Measurements from ENCODE around the gene SLC49A4.

The SLC49A4 gene

DNA sequence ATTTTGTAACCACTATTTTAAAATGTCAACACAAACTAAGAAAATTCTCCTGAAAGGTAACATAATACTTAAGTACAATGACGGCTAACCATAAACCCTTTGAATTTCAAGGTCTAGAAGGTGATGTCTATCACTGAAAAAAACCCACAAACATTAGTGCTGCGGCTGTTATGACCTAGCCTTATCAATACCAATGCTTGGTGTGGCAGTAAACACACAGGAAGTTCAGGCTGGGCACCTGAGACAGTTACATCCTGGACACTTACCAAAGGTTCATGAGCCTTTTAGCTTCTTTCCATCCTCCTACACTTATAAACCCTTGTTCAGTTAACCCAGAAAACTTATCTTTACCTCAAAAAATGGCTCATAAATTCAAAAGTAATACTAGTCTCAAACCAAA lies 7.0 kb upstream of the SLC49A4 start:
- DNase-seq, result no peak

DNA sequence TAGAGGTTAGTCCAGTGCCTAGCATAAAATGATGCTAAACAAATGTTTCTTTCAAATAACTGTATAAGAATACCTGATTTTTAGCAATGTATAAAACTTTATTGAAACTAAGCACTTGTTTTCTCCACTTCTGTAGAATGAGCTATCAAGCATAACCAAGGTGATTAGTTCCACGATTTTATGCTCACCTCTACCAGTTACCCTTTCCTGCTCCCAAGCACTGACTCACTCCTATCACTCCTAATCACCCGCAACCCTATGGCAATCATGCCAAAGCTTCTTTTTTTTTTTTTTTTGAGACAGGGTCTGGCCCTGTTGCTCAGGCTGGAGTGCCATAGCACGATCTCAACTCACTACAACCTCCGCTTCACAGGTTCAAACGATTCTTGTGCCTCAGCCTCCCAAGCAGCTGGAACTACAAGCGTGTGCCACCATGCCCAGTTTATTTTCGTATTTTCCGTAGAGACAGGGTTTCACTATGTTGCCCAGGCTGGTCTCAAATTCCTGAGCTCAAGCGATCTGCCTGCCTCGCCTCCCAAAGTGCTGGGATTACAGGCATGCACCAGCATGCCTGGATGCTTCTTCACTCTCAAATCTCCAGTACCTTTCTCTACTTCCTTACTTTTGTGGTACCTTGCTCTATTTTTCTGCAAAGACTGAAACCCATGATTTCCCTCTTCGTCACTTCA lies 5.1 kb upstream of the SLC49A4 start:
- DNase-seq, result no peak

DNA sequence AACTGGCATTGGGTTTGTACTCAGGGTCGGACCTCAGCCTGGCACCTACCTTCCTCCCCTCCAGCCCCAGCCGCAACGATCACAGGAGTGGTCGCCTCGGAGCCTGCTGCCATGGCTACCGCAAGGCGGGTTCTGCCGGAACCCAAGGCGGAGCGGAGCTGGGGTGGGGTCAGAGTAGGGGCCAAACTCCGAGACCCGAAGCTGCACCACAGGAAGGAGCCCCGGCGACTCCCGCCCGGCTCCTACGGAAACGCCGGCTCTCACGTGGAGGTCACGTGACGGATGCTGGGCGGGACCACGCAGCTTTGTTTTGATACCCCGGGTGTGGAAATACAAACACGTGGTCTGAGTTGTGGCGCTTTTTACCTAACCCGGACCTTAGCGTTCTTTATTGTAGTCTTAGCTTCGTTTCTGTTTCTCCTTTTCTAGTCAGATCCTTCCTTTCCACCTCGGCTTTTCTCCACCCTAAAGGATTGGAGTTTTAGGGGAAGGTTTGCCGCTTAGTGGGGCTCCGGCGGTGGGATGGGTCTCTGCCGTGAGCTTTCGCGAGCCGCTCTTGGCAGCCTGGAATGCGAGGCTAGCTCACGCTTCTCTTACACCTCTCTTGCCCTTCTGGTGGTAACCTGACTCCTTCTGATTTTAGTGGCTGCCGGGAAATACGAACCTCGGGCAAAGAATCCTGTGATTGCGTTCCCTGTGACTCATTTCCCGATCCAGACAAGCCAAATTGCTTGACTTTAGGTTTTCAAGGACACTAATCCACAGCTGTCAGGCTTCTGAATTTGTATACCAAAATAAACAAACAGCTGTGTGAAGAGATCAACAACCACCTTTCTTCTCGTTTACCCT lies 1.1 kb upstream of the SLC49A4 start, which contains the start of gene HSPBAP1:
Gene HSPBAP1, minus strand, starts transcription at position 264 of the 849 bp plus-strand sequence. Its CDS starts 151 bp downstream, at position 113.
- DNase-seq, result peak; percentile 81

DNA sequence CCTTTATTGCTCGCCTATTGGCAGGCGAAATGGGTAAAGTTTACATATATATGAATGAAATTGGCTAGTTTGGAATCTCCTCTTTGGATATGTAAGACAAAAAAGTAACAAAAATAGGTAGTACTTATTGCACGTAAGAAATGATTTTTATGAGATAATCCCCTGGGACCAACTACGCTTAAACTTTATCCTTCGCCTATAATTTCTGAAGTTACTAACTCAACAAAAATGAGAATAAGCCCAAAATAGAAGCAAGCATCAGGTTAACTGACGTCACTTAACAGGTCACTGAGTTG lies 438 bp upstream of the SLC49A4 start:
- no peak for DNase-seq

DNA sequence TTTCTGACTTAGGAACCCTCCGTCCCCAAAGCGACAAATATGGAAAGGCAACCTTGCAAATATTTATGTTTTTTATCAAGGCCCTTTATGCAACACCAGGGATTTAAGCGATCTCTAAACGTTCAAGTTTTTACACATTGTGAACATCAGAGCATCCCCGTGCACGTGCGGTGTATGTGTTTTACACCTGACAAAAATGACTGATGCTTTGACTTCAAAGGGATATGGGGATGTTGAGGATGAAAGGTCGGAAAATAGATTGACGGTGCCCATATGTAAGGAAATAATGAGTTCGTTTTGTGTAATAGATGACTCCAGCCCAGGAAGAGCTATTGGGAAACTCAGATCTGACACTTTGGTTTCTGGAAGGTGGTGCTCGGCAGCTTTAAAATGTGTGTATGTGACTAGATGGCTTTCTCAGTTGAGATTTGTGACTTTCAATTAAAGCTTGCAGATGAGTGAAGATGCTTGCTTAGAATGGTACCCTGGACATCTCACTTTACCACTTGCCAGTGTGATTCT lies 866 bp downstream of the SLC49A4 start:
- DNase-seq, result no peak

DNA sequence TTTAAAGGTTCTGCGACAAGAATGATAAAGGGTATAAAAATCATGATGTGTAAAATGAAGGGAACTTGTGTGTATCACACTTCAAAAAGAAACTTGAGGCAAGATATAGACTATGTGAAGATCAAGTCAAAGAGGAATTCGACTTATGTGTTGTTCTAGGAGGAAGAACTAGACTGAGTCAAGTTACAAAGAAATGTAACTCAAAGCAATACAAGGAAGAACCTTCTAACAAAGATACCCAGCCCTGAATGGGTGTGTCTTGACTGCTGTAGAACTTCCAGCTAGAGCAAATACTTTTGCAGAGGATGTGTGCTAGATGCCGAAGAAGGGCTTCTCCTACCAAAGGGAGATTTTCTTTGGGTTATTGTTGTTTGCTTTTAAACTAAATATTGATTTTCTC lies 2.4 kb downstream of the SLC49A4 start:
- DNase-seq, result no peak

DNA sequence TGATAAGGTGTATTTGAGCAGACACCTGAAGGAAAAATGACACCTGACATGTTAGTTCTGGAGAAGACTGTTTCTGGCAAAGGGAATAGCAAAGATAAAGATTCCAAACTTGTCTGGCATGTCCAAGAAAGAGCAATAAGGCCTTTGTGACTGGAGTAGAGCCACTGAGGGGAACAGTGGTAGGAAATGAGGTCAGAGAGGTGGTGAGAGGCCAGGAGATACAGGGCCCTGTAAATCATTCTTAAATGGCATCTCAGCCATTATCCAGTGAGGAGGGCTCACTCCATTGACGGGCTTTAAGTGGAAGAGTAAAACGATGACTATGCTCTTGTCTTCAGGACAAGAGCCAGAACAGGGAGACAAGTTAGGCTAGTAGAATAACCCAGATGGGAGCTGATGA lies 4.5 kb downstream of the SLC49A4 start:
- DNase-seq, result no peak

DNA sequence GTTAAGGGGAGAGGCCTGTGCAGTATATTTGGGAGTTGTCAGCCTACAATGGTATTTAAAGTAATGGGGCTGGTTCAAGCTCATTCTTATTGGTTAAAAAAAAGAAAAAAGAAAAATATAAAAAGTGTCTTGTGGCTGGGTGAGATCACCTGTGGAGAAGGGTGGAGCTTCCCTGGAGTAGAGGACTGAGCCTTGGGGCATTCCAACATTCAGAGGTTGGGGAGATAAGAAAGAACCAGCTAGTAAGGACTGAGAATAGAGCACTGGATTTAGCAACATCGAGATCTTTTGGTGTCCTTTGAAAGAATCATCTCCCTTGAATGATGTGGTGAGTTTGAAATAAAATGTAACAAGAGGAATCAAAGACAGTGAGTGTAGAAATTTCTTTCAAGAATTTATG lies 5.2 kb downstream of the SLC49A4 start:
- no peak for DNase-seq

DNA sequence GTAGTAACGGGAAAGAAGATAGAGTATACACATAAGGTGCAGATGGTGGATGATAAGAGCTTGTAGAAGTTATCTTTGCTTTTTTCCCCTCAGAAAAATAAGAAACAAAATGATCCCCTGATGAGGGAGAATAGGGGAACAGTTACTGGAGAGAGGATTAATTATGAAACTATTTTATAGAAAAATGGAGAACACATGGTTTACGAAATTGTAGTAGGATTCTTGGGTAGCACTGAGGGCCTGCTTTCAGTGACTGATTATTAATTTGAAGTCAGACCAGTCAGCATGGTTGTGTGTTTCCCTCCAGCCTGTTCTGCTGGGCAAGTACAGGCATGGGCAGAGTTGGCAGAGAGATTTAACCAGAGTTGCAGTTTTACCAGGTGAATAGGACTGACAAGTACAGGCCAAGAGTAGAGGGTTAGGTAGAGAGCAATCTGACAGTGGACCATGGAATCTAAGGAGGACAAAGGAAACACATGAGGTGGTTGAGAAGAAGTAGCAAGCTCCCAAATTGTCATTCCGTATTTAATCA lies 5.9 kb downstream of the SLC49A4 start:
- no peak for DNase-seq

DNA sequence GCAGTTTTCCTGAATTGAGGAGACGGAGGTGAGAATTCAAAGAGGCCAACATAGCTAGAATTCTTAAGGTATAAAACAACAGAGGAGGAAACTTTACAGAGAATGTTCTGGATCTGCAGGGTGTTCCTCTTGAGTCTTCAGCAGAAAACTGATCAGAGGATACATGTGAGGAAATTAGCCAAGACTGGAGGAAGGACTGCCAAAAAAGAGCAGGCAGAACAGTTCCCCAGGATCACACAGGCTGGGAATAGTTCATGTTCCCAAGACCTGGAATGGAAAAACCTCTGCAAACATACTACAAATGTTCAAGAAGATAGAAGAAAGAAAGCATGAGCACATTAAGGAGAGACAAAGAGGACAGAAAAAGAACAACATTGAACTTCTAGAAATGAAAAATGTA lies 7.5 kb downstream of the SLC49A4 start:
- DNase-seq, result no peak

DNA sequence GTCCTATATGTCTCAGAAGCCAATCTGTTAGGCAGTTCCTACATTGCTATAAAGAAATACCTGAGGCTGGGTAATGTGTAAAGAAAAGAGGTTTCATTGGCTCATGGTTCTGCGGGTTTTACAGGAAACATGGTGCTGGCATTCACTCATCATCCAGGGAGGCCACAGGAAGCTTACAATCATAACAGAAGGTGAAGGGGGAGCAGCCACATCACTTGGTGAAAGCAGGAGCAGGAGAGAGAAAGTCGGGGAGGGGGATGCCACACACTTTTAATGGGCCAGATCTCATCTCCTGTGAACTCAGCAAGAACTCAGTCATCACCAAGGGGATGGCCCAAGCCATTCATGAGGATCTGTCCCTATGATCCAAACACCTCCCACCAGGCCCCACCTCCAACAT lies 9.1 kb downstream of the SLC49A4 start:
- DNase-seq, result no peak

DNA sequence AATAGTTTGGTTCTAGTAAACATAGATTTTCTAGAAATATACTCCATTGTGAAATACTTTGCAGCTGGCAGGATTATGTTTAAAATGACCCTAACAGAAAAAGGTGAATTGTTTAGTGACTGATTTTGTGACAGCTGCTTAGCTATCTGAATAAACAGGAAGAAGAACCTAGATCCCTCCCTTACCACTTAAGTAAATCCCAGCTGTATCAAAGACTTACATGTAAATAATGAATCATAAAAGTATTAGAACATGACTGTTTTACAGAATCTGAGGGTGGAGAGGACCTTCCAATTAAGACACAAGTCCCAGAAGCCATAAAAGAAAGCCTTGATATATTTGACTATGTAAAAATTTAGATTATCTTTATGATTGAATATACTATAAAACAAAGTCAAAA lies 15.9 kb downstream of the SLC49A4 start:
- DNase-seq, result no peak

DNA sequence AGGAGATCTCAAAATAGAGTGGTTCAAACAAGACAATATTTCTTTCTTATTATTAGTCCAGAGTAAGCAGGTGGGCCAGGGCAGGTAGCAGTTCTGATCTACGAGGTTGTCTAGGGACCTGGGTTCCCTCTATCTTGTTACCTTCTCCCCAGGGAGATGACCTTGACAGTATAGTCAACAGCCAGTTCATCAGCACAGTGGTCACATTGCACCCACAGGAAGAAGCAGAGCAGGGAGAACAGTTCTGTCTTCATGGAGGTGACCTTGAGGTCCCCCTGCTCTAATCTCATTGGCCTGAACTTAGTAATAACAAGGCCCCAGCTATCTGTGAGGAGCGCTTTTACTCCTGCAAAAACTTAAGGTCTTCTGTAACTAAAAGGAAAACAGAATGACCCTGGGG lies 21.7 kb downstream of the SLC49A4 start:
- no peak for DNase-seq

DNA sequence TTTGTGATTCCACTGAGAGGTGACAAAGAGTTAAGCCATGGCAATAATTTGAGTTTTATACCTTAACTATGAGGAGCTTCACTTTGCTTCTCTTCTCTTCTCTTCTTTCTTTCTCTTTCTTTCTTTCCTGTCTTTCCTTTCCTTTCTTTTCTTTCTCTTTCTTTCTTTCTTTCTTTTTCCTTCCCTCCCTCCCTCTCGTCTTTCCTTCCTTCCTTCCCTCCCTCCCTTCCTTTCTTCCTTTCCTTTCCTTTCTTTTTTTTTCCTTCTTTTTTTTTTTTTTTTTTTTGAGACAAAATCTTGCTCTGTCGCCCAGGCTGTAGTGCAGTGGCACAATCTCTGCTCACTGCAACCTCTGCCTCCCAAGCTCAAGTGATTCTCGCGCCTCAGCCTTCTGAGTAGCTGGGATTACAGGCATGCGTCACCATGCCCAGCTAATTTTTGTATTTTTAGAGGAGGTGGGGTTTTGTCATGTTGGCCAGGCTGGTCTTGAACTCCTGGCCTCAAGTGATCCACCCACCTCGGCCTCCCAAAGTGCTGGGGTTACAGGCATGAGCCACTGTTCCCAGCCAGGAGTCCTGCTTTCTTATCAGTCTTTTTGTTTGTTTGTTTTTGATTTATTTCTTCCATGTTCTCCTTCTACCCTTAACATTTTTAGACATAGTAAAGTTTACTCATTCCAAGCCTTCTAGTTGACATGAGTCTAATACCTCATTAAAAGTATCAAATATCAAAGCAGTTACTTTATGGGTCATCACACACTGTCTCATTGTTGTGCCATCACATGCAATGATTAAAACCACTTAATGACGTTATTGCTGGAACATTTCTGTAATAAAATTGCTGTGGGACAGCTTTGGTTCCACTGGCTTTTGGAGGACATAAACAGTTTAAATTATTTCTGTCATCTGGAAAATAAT lies 29.9 kb downstream of the SLC49A4 start:
- no peak for DNase-seq

DNA sequence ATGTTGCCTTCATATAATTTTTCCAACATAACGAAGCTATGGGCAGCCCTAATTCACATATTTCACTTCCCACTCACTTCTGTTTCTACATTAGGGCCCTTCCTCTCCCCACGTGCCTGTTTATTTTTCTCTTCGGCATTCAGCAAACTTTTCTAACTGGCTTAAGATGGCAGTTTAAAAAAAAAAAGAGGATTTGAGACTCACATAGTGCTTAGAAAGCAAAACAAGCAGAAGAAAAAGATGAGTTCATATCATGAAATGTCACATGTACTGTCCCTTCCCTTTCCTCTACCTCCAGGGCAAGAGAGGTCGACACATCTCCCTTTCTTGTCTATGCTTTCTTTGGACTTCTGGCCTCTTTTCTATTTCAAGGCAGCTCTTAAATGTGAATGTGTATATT lies 30.6 kb downstream of the SLC49A4 start:
- DNase-seq, result no peak

DNA sequence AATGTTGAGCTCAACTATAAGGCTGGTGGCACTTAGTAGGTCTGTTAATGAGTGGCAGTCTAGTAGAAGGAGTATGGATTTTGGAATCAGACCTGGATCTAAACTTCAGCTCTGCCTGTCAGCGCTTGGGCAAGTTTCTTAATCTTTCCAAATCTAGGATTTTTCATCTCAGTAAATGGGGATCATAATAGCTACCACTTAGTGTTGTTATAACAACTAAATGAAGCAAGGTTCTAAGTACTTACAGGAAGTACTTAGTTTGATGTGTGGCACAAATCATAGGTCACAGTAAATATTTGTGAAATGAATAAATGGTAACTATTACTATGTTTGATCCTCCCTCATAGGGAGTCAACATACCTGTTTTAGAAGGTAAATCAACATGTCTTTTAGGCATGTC lies 31.4 kb downstream of the SLC49A4 start:
- DNase-seq, result no peak

DNA sequence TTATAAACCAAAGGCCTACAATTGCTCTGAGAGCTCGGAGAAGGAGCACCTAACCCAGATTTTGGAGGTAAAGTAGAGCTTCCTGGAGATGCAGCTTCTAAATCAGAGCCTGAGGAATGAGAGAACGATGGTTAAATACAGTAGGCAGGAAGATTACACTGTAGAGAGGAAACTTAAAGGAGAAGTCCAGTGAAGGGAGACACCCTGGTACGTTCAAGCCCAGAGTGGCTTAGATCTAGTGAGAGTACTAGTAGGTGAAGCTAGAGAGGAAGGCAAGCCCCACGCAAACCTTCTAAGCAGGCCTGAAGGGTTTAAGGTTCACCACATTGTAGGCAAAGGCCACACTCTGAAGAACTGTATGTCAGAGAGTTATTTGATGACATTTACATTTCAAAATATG lies 33.4 kb downstream of the SLC49A4 start:
- DNase-seq, result no peak

DNA sequence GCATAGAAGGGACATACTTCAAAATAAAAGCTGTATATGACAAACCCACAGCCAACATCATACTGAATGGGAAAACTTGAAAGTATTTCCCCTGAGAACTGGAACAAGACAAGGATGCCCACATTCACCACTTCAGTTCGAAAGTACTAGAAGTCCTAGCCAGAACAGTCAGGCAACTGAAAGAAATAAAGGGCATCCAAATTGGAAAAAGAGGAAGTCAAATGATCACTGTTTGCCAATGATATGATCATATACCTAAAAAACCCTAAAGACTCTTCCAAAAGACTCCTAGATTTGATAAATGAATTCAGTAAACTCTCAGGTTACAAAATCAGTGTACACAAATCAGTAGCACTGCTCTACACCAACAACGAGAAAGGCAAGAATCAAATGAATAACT lies 40.7 kb downstream of the SLC49A4 start:
- no peak for DNase-seq

DNA sequence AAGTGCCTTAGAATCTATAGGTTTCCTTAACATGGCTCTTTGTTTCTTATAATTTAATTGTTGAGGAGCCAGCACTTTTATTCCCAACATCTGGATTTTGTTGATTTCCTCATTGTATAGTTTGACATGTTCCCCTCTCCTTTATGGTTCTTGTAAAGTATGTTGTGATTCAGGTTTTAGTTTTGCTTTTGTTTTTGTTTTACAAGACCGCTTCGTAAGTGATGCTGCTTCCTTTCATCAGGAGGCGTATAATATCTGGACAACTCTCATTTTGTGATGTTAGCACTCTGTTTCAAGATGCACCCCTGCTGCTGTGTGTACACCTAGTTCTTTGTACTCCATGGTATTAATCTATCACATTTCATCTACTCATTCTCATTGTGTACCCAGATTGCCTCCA lies 48.7 kb downstream of the SLC49A4 start:
- no peak for DNase-seq

DNA sequence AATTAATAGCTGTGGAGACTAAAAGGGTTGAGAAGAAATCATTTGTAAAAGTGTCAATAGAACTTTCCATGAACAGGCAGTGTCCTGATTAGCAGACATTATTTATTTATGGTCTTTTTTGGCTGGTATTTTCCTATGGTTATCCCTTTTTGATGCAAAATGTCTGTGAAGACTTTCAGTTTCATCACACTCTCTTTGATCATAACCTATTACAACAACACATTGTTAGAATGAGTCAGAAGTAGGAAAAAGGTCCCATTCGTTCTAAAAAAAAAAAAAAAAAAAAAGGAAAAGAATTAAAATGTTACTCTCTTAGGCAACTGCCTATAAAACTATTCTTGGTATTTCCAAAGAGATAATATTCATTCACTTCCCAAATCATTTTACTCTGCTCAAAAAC lies 62.1 kb downstream of the SLC49A4 start:
- no peak for DNase-seq

DNA sequence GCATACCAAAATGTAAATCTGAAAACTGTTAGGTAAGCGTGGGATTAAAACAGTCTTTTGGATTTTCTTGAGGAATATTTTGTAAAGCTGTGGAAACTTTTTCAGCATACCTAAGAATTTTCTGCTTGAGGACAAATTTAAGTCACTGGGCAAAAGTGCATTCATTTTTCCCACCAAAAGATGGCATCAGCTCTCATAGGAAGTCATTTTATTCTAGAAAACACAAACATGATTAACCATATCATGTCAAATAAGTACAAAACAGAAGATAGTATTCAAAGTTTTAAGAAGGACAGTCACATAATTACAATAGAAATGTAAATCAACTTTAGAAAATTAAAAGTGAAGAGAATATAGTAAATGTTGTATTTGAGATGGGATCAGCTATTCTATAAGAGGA lies 63.5 kb downstream of the SLC49A4 start:
- DNase-seq, result no peak

DNA sequence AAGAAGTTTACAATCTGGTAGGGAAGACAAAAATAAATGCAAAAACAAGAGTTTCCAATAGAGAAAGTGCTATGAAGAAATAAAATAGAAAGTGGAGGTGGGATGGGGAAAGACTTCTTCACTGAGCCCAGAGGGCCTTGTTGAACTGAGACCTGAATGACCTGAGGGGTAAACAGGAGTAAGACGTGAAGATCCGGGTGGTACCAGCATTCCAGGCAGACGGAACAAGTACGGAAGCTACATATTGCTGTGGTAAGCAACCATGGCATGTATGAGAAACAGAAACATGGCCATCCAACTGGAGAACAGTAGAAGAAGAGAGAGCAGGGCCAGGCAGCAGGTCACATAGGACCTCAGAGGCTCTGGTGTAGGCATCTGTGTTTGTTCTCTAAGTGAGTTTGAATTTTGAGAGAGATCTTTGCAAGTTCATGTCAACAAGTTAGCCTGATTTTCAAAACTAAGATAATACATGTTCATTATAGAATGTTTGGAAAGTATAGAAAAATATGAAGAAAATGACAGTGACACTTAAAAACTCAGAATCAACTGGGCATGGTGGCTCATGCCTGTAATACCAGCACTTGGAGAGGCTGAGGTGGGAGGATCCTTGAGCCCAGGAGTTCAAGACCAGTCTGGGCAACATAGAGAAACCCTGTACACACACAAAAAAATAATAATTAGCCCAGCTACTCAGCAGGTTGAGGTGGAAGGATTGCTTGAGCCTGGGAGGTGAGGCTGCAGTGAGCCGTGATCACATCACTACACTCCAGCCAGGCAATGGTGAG lies 64.3 kb downstream of the SLC49A4 start:
- no peak for DNase-seq

Measured in 8988T (cell line).